Measurements from ENCODE around the gene XYLB.
"Not testable (repeated sequence)": the region's sequence is repeated elsewhere in the genome, so short reads cannot be mapped to it uniquely, and the experiment has no call there.

XYLB gene

DNA sequence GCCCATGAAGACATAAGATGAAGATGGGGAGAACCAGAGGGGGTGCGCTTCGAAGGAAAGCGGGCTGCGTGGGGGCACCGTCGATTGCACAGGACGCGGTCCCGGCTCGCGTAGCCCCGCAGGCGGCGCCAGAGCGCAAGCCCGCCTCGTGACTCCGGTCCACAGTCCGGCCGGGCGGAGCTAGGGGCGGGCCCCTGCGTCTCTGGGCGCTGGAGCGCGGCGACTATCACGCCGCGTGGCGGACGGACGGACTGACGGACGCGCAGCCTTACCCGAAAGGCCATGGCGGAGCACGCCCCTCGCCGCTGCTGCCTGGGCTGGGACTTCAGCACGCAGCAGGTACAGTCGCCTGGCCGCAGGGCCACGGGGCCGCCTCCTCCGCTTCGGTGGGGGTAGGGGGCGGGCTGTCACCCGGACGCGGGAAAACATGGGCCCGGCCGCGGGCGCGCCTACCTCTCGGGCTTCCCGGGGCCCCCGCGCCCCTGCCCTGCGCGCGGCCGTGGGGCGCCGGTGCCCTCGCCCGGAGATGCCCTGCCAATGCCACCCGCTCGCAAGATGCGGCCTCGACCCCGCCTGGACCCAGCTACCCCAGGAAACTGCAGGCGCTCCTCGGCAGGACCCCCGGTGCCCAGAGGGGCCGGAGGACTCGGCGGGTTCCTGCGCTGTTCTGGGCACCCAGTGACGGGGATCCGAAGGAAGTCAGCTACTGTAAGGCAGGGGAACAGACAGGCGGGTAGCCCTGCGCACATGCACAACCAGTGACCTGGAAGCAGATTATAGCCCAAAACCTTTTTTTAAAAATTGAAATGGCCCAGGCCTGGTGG lies at the start of gene XYLB:
Gene XYLB (plus strand): TSS at position 199 of the 824 bp plus-strand sequence. CDS start 84 bp downstream, at position 283.
- DNase-seq = peak; percentile 82

DNA sequence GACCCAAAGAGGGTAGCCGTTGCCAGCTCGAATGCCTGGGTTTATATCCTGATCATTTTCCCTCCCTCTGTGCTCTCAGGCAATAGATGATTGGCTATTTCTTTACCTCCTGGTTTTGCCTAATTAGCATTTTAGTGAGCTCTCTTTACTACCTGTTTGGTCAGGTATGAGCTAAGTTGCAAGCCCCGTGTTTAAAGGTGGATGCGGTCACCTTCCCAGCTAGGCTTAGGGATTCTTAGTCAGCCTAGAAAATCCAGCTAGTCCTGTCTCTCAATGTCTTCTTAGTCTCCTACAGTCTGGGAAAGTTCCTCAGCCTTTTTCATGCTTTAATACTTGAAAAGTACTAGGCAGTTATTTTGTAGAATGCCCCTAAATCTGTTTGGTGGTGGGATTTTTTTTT lies 49.5 kb upstream of the XYLB start:
- not testable (repeated sequence) for DNase-seq

DNA sequence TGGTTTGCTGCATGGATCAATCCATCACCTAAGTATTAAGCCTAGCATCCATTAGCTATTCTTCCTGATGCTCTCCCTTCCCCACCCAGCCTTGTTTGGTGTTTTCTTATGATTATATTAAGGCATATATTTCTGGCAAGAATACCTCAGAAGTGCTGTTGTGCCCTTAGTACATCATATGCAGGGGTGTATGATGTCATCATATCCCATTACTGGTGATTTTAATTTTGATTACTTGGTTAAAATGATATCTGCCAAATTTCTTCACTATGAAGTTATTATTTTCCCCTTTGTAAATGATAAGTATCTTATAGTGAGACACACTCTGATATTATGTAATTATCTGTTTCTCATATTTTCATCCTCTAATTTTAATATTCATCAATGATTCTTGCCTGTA lies 49.0 kb upstream of the XYLB start:
- DNase-seq = no peak

DNA sequence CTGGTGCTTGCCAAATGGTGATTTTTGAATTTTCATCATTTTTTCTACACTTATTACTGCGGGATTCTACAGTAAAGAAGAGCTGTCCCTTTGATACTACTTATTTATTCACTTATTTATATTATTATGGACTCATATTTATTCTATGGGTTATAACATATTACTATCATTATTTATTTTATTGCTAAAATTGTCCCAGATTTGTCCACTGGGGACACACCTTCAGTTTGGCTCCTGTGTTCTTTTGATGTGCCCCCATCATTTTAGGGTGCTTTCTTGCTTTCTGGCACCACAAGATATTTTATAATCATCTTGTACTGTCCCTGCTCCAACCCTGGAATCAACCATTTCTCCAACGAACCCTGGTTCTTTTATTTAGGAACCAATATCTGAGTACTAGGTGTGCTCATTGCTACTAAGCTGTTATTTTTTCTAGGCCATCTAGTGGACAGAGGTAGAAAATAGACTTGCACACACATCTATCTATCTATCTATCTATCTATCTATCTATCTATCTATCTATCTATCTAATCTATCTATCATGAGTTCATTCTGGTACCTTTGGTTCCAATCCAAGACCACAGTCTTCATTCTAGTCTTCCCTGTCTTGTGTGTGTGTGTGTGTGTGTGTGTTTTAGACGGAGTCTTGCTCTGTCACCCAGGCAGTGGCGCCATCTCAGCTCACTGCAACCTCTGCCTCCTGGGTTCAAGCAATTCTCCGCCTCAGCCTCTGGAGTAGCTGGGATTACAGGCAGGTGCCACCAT lies 48.5 kb upstream of the XYLB start:
- DNase-seq = no peak

DNA sequence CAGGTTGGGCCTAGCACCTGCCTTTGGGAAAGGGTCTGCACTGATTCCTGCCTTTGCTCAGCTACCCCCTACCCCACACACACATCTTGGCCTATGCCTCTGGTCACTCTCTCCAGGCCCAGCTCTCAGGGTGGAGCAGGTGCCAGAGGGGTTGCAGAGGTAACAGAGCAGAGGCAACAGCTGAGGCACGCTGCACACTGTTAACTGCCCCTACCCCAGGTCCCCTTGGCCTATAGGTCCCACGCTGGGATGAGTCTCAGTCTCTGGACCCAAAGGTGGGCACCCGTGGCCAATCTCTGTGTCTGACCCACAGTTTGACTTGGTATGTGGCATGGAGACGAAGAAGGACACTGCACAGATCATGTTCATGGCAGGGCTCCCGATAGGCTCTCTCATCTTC lies 39.6 kb upstream of the XYLB start:
- DNase-seq = no peak

DNA sequence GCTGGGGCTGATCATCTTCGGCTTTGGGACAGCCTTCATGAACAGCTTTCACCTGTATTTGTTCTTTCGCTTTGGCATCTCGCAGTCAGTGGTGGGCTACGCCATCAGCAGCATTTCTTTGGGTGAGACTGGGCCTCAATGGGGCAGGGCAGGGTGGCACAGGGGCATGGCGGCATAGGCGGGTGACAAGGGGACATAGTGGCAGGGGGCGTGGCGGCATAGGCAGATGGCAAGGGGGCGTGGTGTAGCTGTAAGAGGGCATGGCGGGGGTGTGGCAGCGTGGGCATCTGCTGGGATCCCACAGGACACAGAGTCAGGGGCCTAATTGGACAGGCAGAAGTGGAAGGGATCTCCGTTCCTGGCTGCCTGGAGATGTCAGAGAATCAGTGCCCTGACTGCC lies 39.0 kb upstream of the XYLB start:
- DNase-seq = no peak

DNA sequence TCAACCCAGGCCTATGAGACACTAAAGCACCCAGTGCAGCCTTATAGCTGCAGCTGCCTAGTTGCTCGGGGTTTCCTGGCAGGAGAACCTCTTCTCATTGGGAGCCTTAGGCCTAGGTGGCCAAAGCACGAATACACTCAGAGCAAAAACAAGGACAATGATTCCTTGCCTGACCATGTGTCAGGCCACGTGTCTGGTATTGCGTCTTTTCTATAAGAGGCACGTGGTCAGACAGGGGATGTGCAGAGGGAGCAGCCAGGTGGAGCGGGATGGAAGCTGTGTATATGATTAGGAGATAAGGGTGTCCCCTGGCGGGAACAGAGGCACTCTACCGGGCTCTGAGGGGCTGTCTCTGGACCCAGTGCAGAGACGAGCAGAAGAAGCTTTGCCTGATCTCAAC lies 38.1 kb upstream of the XYLB start:
- no peak for DNase-seq

DNA sequence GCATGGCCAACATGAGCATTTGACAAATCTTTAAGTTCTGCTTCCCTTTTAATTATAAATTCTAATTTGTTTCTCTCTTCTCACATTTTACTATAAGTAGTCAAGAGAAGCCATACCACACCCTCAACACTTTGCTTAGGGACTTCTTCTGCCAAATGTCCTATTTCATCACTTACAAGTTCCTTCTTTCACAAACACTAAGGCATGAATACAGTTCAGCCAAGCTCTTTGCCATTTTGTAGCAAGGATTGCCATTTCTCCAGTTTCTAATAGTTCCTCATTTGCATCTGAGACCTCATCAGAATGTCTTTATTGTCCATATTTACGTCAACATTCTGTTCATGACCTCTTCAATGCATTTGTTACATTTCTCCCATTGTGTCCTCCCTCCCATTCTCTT lies 35.1 kb upstream of the XYLB start:
- no peak for DNase-seq

DNA sequence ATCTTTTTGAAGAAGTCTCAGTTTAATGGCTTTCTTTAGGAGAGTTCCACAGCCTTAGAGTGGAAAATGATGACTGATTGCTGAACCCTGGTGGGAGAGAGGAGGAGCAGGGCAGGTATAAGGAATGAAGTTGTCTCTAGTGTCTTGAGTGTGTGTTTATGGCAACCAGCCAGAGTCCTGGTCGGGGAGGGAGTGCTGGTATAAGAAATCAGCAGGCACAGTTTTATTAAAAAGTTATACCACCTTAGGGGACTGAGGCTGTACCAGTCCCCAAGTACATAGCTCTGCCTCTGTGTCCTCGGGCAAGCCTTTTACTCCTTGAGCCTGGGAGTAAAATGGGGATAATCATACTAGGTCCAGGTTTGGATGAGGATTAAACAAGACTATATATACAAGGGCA lies 34.6 kb upstream of the XYLB start:
- no peak for DNase-seq

DNA sequence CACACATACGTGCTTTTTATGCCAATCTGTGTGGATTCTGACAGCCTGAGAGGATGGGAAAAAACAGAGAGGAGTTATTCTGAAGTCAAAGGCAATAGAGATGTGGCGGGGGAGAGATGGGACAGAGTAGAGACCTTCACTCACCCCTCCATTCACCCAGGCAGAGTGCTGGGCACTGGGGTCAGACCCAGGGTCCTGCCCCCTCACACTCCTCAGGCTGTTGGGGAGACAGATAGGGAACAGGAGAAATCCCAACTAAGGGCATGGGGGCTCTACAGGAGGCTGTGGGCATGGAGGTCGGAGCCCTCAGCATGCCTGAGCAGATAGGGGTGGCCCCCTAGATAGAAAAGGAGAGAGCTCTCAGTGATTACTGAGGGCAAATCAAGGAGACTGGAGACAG lies 34.2 kb upstream of the XYLB start:
- DNase-seq = no peak

DNA sequence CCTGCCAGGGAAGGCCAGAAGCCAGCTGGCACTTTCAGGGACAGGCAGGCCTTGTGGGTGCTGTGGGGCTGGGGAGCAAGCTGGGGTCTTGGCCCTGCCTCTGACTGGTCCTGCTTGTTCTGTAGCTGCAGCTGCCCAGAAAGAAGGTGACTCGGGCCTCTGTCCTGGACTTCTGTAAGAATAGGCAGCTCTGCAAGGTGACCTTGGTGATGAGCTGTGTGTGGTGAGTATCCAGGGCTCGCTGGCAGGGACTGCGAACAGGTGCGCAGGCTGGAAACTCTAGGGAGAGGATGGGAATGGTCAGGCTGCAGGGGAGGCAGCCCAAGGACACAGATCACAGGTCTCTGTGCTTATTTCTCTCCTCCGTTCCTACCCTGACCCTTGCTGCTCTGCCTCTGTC lies 33.3 kb upstream of the XYLB start:
- no peak for DNase-seq

DNA sequence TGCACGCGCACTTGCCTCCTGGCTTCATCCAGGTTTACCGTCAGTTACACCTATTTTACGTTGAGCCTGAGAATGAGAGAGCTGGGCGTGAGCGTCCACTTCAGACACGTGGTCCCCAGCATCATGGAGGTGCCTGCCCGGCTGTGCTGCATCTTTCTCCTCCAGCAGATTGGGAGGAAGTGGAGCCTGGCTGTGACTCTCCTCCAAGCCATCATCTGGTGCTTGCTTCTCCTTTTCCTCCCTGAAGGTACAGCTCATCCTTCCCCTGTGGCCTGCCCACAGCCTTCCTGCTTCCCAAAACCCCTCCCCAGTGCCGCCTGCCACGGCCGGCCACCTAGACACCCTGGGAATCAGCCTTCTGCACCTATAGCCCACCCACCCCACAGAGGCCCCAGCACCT lies 32.9 kb upstream of the XYLB start:
- DNase-seq = no peak

DNA sequence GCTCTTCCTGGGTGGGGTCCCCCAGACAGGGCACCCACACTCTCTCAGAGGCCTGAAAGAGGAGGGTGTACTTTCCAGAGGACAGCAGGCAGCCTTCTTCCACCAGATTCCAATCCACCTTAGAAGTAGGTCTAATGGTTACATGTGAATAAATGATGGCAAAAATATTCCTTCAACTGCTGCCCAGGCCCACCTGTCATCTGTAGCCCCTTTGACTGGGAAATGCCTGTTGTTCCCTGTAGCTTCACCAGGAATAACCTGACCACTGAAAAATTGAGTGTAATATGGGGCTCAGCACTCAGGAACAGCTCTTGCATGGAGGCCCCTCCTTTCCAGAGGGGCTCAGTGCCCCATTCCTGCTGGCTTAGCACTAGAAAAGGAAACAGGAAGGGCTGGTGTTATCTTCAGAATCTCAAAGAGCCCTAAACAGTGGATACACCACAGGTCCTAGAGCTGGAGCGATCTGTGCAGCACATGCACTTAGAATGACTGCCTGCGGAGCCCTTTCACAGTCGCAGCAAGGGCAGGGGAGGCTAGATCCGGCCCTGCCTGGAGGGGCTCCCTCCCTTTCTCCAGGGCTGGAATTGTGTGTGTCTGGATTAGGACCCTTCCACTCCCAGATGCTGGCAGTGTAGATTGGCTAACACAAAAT lies 32.3 kb upstream of the XYLB start:
- DNase-seq = no peak

DNA sequence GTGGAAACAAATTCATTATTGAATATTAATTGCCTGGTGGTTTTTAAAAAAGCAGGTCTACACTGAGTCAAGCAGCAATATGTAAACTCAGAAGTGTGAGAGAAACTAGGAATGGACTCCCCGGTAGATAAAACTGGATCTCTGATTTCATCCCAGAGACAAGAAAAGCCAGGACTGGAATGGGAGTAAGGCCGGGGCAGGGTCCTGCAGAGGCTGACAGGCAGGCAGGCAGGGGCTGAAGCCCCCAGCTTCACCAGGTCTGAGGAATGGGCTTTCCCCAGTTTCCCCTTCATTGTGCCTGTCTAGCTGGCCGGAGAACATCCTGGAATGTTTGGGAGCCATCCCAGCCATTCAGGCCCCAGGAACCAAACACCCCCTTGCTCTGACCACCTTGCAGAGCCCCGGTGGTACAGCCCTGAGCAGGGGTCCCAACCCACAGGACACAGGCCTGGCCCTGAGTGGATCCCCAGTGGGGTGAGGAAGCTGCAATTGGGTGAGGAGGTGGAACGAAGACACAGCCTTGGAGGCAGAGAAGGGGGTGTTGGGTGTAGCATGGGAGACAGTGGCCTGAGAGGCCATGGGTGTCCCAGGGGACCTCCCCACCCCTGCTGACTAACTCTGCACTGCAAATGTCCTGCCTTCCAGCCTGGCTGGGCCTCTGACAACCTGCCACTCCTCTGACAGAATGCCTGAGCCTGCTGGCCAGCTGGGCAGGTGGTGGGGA lies 31.7 kb upstream of the XYLB start:
- DNase-seq = no peak

DNA sequence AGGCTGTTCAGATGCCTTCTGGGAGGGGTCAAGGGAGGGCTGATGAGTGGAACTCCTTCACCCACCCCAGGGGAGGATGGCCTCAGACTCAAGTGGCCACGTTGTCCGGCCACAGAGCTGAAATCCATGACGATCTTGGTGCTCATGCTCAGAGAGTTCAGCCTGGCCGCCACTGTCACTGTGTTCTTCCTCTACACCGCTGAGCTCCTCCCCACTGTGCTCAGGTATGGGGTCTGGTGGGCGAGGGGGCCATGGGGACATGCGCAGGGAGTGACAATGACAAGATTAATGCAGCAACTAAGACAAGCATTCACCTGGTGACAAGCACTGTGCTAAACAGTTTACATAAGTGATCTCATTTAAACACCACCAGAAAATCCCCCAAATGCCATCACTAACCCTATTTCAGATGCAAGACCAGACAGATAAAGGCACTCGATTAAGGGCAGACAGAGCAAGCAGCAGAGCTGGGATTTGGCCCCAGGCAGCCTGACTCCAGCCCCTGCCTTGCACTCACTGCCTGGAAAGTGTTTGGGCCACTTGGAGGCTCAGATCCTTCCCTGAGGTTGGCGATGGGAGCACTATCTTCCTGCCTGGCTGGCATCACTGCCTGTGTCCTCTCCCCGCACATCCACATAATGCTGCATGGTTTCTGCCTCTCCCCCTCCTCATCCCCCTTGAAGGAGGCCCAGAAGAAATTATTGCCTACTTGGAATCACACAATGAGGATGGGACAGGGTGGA lies 30.9 kb upstream of the XYLB start:
- DNase-seq = no peak

DNA sequence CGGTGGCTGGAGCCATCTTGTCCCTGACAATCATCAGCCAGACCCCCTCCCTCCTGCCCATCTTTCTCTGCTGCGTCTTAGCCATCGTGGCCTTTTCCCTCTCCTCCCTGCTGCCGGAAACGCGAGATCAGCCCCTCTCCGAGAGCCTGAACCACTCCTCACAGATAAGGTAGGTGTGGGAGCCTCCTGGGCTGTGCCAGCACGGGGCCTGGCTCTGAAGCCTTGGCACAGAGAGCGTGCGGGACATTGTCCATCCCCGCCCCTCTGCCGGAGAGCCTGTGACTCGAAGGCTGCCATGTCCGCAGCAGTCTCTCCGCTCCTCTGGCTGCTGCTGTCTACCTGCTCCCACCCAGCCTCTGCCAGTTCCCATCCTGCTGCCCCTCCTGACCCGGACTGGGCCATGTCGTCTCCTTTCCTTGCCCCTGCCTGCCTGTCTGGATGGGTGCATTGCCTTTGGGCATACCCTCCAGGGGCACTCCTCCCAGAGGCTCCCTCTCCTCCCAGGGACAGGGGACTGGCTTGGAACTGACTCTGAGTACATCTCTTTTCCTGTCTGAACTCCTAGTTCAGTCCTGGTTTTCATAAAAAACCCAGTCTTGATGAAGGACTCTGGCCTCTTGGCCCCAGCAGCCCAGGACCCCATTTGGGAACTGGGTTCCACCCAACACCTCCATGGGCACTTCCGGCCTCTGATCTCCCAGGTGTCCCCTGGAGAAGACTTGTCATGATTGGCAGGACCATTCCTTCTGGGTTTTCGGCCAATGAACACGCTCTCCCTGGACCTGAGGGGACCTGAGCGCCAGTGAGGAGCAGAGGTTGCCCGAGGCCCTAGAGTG lies 30.0 kb upstream of the XYLB start:
- DNase-seq = no peak

DNA sequence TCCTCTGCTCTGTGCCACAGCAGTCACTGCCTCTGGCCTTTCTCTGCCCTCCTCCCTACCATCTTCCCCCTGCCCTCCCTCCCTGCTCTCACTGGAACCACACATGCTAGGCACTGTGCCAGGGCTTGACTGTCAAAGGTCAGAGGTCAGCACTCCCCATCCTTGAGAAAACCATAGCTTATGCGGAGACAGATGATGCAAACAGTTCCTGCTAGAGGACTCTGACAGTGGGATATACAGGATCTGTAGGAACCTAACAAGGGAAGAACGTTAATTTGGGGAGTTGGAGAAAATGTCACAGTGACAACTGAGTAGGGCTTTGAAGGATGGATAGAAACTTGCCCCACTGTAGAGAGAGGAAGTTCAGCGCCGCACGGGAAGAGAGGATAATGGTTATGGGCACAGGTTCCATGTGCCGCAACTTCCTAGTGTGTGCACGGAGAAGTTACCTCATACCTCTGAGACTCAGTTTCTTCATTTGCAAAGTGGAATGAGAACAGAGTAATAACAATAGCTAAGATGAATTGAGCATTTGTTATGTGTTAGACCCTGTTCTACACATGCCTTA lies 29.3 kb upstream of the XYLB start:
- no peak for DNase-seq

DNA sequence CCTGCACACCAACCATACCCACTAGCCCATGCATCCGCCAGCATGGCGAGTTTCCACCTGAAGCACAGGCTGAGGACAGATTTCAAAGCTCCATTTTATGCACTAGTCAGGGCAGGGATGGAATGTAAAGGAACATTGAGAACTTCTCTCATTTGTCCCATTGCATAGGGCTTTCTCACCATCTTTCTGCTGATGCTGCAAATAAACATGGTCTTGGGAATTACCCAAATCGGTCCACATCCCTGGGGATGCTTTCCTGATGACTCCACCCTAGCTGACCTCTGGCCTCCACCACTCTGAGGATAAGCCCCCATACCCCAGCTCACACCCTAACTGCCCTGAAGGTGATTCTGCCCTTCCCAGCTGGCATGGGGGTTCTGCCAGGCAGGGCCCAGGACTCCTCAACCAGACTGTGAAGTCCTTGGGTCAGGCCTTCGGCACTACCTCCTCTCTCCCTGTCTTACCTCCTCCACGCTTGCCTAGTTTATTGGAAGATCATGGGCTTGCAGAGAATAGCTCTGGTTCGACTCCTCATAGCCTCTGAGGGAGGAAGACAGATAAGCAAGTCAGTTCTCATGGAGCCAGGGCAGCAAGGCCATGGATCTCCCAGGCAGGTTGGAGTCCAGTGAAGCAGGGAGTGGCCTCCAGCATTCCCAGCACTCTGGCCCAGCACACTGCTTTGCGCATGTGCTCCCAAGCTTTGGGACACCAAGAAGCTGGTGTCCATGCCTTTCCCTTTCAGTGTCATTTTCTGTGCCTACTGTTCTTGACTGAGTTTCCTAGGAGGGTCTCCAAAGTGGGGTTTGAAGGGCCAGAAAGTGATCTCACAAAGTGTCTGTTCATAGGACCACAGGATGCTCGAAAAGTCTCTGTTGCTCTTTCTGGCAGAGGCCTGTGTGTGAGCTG lies 27.6 kb upstream of the XYLB start:
- DNase-seq = no peak

DNA sequence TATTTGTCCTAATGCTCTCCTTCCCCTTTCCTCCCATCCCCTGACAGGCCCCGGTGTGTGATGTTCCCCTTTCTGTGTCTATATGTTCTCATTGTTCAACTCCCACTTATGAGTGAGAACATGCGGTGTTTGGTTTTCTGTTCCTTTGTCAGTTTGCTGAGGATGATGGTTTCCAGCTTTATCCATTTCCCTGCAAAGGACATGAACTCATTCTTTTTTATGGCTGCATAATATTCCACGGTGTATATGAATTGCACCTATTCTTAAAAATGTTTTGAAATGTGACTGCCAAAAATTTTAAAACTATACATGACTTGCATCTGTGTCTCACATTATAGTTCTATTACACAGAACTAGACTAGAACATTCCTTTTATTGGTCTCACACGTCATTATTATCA lies 25.9 kb upstream of the XYLB start:
- not testable (repeated sequence) for DNase-seq

DNA sequence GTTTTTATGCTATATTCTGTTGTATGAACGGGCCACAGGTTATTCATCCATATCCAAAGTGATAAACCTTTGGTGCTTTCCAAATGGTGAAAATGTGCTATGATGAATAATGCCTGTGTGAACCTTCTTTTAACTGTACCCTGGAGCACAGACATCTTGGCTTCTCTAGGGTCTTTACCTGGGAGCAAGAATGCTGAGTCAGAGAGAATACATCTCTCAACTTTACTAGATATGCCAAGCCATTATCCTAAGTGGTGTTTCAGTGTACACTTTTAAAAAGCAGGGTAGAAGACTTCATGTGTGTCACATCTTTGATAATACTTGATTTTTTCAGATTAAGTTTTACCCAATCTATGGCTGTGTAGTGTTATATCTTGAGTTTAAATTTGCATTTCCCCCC lies 23.5 kb upstream of the XYLB start:
- no peak for DNase-seq
